CD14-positive monocyte (primary cell): ENCODE data around the gene HAL. TPM values are rescaled to one million over a fixed set of nuclear protein-coding genes. Genes with fewer than 3 reads are reported as not detected.

Experiments used
- DNase-seq, 3 donors: peaks; one replicate each; pipeline ENCODE4 v3.0.0-alpha.2; 2011 to 2022
- H2AFZ ChIP-seq: 2 replicates; pipeline ENCODE4 v1.6.0; 2012; ENCODE audit warnings: mild to moderate bottlenecking, low read depth, low read length, inconsistent platforms; ENCODE audit not compliant: insufficient read depth, poor library complexity, severe bottlenecking
- H3K27ac ChIP-seq, 2 donors: 1 replicate in 1 of 2; 2 replicates in 1 of 2; pipeline ENCODE4 v1.5.1; 2012 to 2013; ENCODE audit warnings: low read length in 2 of 2, control low read depth in 1 of 2, inconsistent platforms in 1 of 2, low read depth in 1 of 2, mild to moderate bottlenecking in 1 of 2
- H3K27me3 ChIP-seq, 2 donors: one replicate each; pipeline versions ENCODE4 v1.6.0 to v1.6.1; 2011 to 2013; ENCODE audit warnings: low read length in 2 of 2; ENCODE audit not compliant: control insufficient read depth in 2 of 2, insufficient read depth in 2 of 2
- H3K36me3 ChIP-seq, 2 donors: replicated peaks in 1 of 2; 1 replicate in 1 of 2; 2 replicates in 1 of 2; pipeline versions ENCODE4 v1.5.1 to v1.6.1; 2012 to 2013; ENCODE audit warnings: low read length in 2 of 2, control low read depth in 1 of 2, inconsistent platforms in 1 of 2, mild to moderate bottlenecking in 1 of 2; ENCODE audit not compliant: insufficient read depth in 2 of 2, control insufficient read depth in 1 of 2
- H3K4me1 ChIP-seq, 2 donors: 1 replicate in 1 of 2; 2 replicates in 1 of 2; pipeline versions ENCODE4 v1.5.1 to v1.6.1; 2012 to 2013; ENCODE audit warnings: low read length in 2 of 2, control low read depth in 1 of 2, inconsistent platforms in 1 of 2, mild to moderate bottlenecking in 1 of 2, moderate library complexity in 1 of 2; ENCODE audit not compliant: insufficient read depth in 2 of 2, control insufficient read depth in 1 of 2
- H3K4me2 ChIP-seq: replicated peaks from 2 replicates; pipeline ENCODE3; 2012; ENCODE audit warnings: low read length, moderate library complexity, mild to moderate bottlenecking; ENCODE audit not compliant: poor library complexity, severe bottlenecking; ENCODE audit errors: extremely low read depth
- H3K4me3 ChIP-seq, 3 experiments: fragments of 200-600 bp in 1 of 3; sonication (generic) in 1 of 3; replicated peaks in 1 of 3; 1 replicate in 2 of 3; 2 replicates in 1 of 3; pipeline ENCODE4 v1.5.1; 2011 to 2013; ENCODE audit warnings: low read length in 3 of 3, mild to moderate bottlenecking in 3 of 3, control low read depth in 2 of 3, low read depth in 2 of 3, inconsistent platforms in 1 of 3, moderate library complexity in 1 of 3
- H3K79me2 ChIP-seq: 2 replicates; pipeline ENCODE4 v1.6.0; 2012; ENCODE audit warnings: mild to moderate bottlenecking, control low read depth, inconsistent platforms, low read length, moderate library complexity; ENCODE audit not compliant: insufficient read depth
- H3K9ac ChIP-seq: 2 replicates; pipeline ENCODE4 v1.6.0; 2017; ENCODE audit warnings: low read length, mild to moderate bottlenecking; ENCODE audit not compliant: insufficient read depth, poor library complexity, severe bottlenecking
- H3K9me3 ChIP-seq, 2 donors: replicated peaks in 1 of 2; 1 replicate in 1 of 2; 2 replicates in 1 of 2; pipeline versions ENCODE4 v1.5.1 to v1.6.1; 2012 to 2013; ENCODE audit warnings: low read length in 2 of 2, control low read depth in 1 of 2; ENCODE audit not compliant: control insufficient read depth in 1 of 2, insufficient read depth in 1 of 2
- H4K20me1 ChIP-seq: 2 replicates; pipeline ENCODE4 v1.6.0; 2012; ENCODE audit warnings: mild to moderate bottlenecking, low read length, control low read depth, moderate library complexity; ENCODE audit not compliant: insufficient read depth
- H3K27ac Mint-ChIP-seq, 7 donors: one replicate each; pipeline ENCODE4 v1.8.0; 2020; ENCODE audit warnings: mild to moderate bottlenecking in 7 of 7, mixed read lengths in 7 of 7, moderate library complexity in 6 of 7, inconsistent platforms in 2 of 7
- H3K27me3 Mint-ChIP-seq, 3 donors: one replicate each; pipeline ENCODE4 v1.8.0; 2021 to 2022; ENCODE audit warnings: low read depth in 3 of 3, mild to moderate bottlenecking in 3 of 3, mixed read lengths in 3 of 3, moderate library complexity in 3 of 3, inconsistent platforms in 1 of 3
- H3K36me3 Mint-ChIP-seq, 2 donors: one replicate each; pipeline ENCODE4 v1.8.0; 2020; ENCODE audit warnings: mixed read lengths in 2 of 2, inconsistent platforms in 1 of 2, mild to moderate bottlenecking in 1 of 2
- H3K4me1 Mint-ChIP-seq: one replicate; pipeline ENCODE4 v1.8.0; 2020; ENCODE audit warnings: mild to moderate bottlenecking, mixed read lengths
- H3K4me3 Mint-ChIP-seq, 2 donors: one replicate each; pipeline ENCODE4 v1.8.0; 2020; ENCODE audit warnings: mild to moderate bottlenecking in 2 of 2, mixed read lengths in 2 of 2, moderate library complexity in 1 of 2
- H3K9me3 Mint-ChIP-seq, 7 donors: one replicate each; pipeline ENCODE4 v1.8.0; 2020 to 2022; ENCODE audit warnings: mixed read lengths in 7 of 7, mild to moderate bottlenecking in 6 of 7, moderate library complexity in 6 of 7, inconsistent platforms in 2 of 7
- CTCF ChIP-seq: fragments of 200-600 bp; IDR thresholded peaks from one replicate; pipeline ENCODE4 v1.8.0; 2022; ENCODE audit warnings: antibody characterized with exemption, mild to moderate bottlenecking
- WGBS: methylation state at CpG from one replicate; pipeline ENCODE4 v1.1.5; 2013; ENCODE audit warnings: missing lambda C conversion rate; ENCODE audit not compliant: insufficient coverage; 5-methylcytosine and 5-hydroxymethylcytosine counted together
- intact Hi-C, 2 donors: fragments of 100-400 bp; cut with micrococcal nuclease; formaldehyde crosslinking; loops; one replicate each; pipeline versions ENCODE4 v1.15.0 to v1.15.1; 2023
- polyA plus RNA-seq, 3 donors: library from polyadenylated mRNA; depleted of rRNA in 1 of 3; unstranded in 2 of 3; stranded (reverse) in 1 of 3; fragments of 300-500 nt in 2 of 3; fragments of >200 nt in 1 of 3; fragmentation: Illumina TruSeq in 2 of 3; gene quantifications; 1 replicate in 2 of 3; 2 replicates in 1 of 3; pipeline ENCODE4 v1.2.3, GENCODE V29; 2012 to 2021

Gene HAL
- polyA plus RNA-seq, 3 donors: 28.0 to 42.0 (median 29.2) TPM

- intact Hi-C loops: loop anchor here in 1 of 2 donors (10.0 kb wide), 1 partner anchor 369 kb away; the partner anchor contains the start of gene CDK17
- Histone ChIP-seq H3K27ac (peak within 1 kb of the TSS; percentile 73 to 87), H4K20me1 (peaks cover 39% of the 10 kb centered on the region), H3K27me3 (no peaks in the 10 kb centered on the region), H3K36me3 (no peaks in the 10 kb centered on the region), H3K79me2 (peaks cover 50% of the 10 kb centered on the region), H3K4me2 (peak within 1 kb of the TSS; percentile 96), H3K4me3 (peak within 1 kb of the TSS; percentile 77 to 99 (median 98)), H3K4me1 (peaks cover 60 to 84% of the 10 kb centered on the region in 2 donors), H3K9ac (peak within 1 kb of the TSS; percentile 78), H2AFZ (peak within 1 kb of the TSS; percentile 88), H3K9me3 (peaks cover 8% of the 10 kb centered on the region in 2 donors)
- H3K4me3 Mint-ChIP-seq: no peak within 1 kb of the TSS
- WGBS: under 1% methylated on average over 49 of the region's 55 CpGs
- TF ChIP-seq CTCF: no peak
- peaks cover 0 to 11% (median 6%) of the 10 kb centered on the region in 7 donors for H3K9me3 Mint-ChIP-seq
- peak; percentile 95 to 96 (median 96) for DNase-seq
- H3K27me3 Mint-ChIP-seq: no peaks in the 10 kb centered on the region
- H3K4me1 Mint-ChIP-seq: peaks cover 34% of the 10 kb centered on the region
- H3K27ac Mint-ChIP-seq: no peak within 1 kb of the TSS
- H3K36me3 Mint-ChIP-seq: peaks cover under 1 to 16% of the 10 kb centered on the region in 2 donors
Measured at GRCh38 chr12:96035283-96036236, 39.4 kb upstream of the HAL start, which contains the start of gene LTA4H. Gene LTA4H, minus strand, starts transcription at chr12:96035587. Its CDS starts 68 bp downstream, at chr12:96035519.

- H3K9me3 ChIP-seq: peaks cover 8% of the 10 kb centered on the region in 2 donors
- WGBS: 1% methylated on average over 25 of the region's 25 CpGs
- H3K27ac ChIP-seq: peak overlapping the region; percentile 73 to 87
- TF ChIP-seq CTCF: no peak
- peaks cover 66 to 84% of the 10 kb centered on the region in 2 donors for H3K4me1 ChIP-seq
- H4K20me1 ChIP-seq: peaks cover 47% of the 10 kb centered on the region
- H2AFZ ChIP-seq: peak overlapping the region; percentile 88
- no peaks in the 10 kb centered on the region for H3K27me3 ChIP-seq
- H3K27me3 Mint-ChIP-seq: no peaks in the 10 kb centered on the region
- H3K4me2 ChIP-seq: peak overlapping the region; percentile 96
- no peaks in the 10 kb centered on the region for H3K36me3 ChIP-seq
- intact Hi-C loops: loop anchor here in 1 of 2 donors (10.0 kb wide), 1 partner anchor 370 kb away; the partner anchor contains the start of gene CDK17
- peak overlapping the region; percentile 78 for H3K9ac ChIP-seq
- H3K4me1 Mint-ChIP-seq: peaks cover 35% of the 10 kb centered on the region
- H3K36me3 Mint-ChIP-seq: peaks cover 6 to 22% of the 10 kb centered on the region in 2 donors
- H3K27ac Mint-ChIP-seq: no peak overlapping the region
- no peak for DNase-seq
- H3K79me2 ChIP-seq: peaks cover 58% of the 10 kb centered on the region
- H3K4me3 Mint-ChIP-seq: no peak overlapping the region
- peaks cover 0 to 10% (median 4%) of the 10 kb centered on the region in 7 donors for H3K9me3 Mint-ChIP-seq
- H3K4me3 ChIP-seq: peak overlapping the region; percentile 77 to 99 (median 98)
Measured at GRCh38 chr12:96034621-96035282, 38.6 kb upstream of the HAL start.
